ENCODE results near the gene KLLN.

- no peak for TF ChIP-seq CTCF (IDR thresholded peaks at IDR 0.05; ENCODE audit: low read length)
- TF ChIP-seq EZH2 (IDR thresholded peaks at IDR 0.05; ENCODE audit: borderline replicate concordance, low read length) = no peak
Observed at GRCh38 chr10:87868277-87868676, 4.9 kb upstream of the KLLN start.

Data from OCI-LY1 (cell line).